Measurements from ENCODE around the gene NMNAT2. TPM values are rescaled to one million over a fixed set of nuclear protein-coding genes. Genes with fewer than 3 reads are reported as not detected.

The NMNAT2 gene
- total and polyA plus RNA-seq, 2 of the 8 experiments (the other 6 are each of a cell fraction or from before 2014, with no cell fraction given): 6.5 to 20.9 TPM

GRCh38 chr1:183255073-183255472 lies 163.1 kb downstream of the NMNAT2 start:
- CTCF ChIA-PET (ENCODE audit: partially characterized antibody): interaction anchor here (1.1 to 1.9 kb wide), 2 partner anchors 20 to 27 kb away, joined by 4 to 9 read pairs; no protein-coding TSS in a partner anchor
- no peak overlapping the region for H3K18ac ChIP-seq (ENCODE audit: extremely low read depth, low read length)
- WGBS, 2 experiments (ENCODE audit: extremely low coverage in 1 of 2, insufficient coverage in 1 of 2, insufficient read length in 1 of 2, insufficient replicate concordance in 2 of 2, low coverage in 1 of 2, low lambda C conversion rate in 2 of 2, missing lambda C conversion rate in 1 of 2): 93% methylated on average over 1 of the region's 1 CpG; no CpG with 5 or more reads in 1 of the 2 experiments
- H3K79me2 ChIP-seq (ENCODE audit: control insufficient read depth in 1 of 2, insufficient read depth in 2 of 2, low read length in 2 of 2): no peaks in the 10 kb centered on the region
- no peak overlapping the region for H3K14ac ChIP-seq (ENCODE audit: insufficient read length)
- H2AFZ ChIP-seq (ENCODE audit: low read length): no peak overlapping the region
- H2BK12ac ChIP-seq (ENCODE audit: low read depth, low read length): no peak overlapping the region
- H2BK5ac ChIP-seq (ENCODE audit: low read depth, low read length): no peak overlapping the region
- no peaks in the 10 kb centered on the region; a peak in 1 of 8 replicates for H3K36me3 ChIP-seq (ENCODE audit: control insufficient read depth in 2 of 4, insufficient read depth in 4 of 4, low read length in 3 of 4)
- H4K8ac ChIP-seq (ENCODE audit: extremely low read depth, insufficient read depth, low read length): no peak overlapping the region
- peaks cover 0 to 5% (median 0%) of the 10 kb centered on the region in 4 experiments; a peak in 2 of 7 replicates for H3K4me1 ChIP-seq (replicated peaks in 1 of 4; ENCODE audit: control insufficient read depth in 3 of 4, insufficient read depth in 4 of 4, low read length in 3 of 4)
- H3K4me2 ChIP-seq (ENCODE audit: insufficient read depth in 1 of 2, low read depth in 2 of 2, low read length in 2 of 2): no peak overlapping the region
- H2BK120ac ChIP-seq (replicated peaks; ENCODE audit: low read depth, low read length): no peak overlapping the region
- TF ChIP-seq ZNF274 (IDR thresholded peaks at IDR 0.05; ENCODE audit: borderline replicate concordance, extremely low read depth, low read length) (no peak), POLR2AphosphoS5 (IDR thresholded peaks at IDR 0.05; ENCODE audit: low read depth, low read length) (no peak), YY1 (IDR thresholded peaks at IDR 0.05; ENCODE audit: low read depth, low read length) (no peak), JUND (IDR thresholded peaks at IDR 0.05; ENCODE audit: low read length) (no peak), CHD2 (IDR thresholded peaks at IDR 0.05; ENCODE audit: low read length) (no peak)
- no peak overlapping the region for H4K91ac ChIP-seq (replicated peaks; ENCODE audit: insufficient read length, low read length)
- no peak overlapping the region for H3K4ac ChIP-seq (replicated peaks; ENCODE audit: insufficient read length, low read depth, low read length)
- no peak overlapping the region for H3K9ac ChIP-seq (replicated peaks in 1 of 4; ENCODE audit: extremely low read depth in 1 of 4, low read depth in 3 of 4, low read length in 3 of 4)
- no peaks in the 10 kb centered on the region for H4K20me1 ChIP-seq (replicated peaks in 1 of 2; ENCODE audit: control insufficient read depth in 1 of 2, insufficient read depth in 2 of 2, low read length in 2 of 2)
- no peak overlapping the region for H2BK20ac ChIP-seq (ENCODE audit: low read length)
- H3K23ac ChIP-seq (ENCODE audit: insufficient read length): no peak overlapping the region
- 0 out of 2 replicates have a peak, but pooled peaks cover 2% of the 10 kb centered on the region for H3K23me2 ChIP-seq (ENCODE audit: low read depth, low read length)
- no peaks in the 10 kb centered on the region for H3K79me1 ChIP-seq (ENCODE audit: low read depth, low read length)
- no peak overlapping the region for H2BK15ac ChIP-seq (ENCODE audit: low read length)
- no peaks in the 10 kb centered on the region for H3K27me3 ChIP-seq (replicated peaks in 1 of 4; ENCODE audit: control insufficient read depth in 3 of 4, extremely low read depth in 1 of 4, insufficient read depth in 3 of 4, low read length in 3 of 4)
- DNase-seq (ENCODE audit: low read depth in 1 of 2, low spot score in 2 of 2) (no peak), FAIRE-seq (no peak)
- no peak overlapping the region for H3K56ac ChIP-seq (replicated peaks; ENCODE audit: insufficient read length, low read depth, low read length)
- H4K5ac ChIP-seq (ENCODE audit: insufficient read length, low read depth, low read length): no peak overlapping the region
- H3K9me3 ChIP-seq (ENCODE audit: insufficient read depth in 2 of 2, low read depth in 1 of 2, low read length in 1 of 2): no peaks in the 10 kb centered on the region
- no peak overlapping the region for H3K4me3 ChIP-seq (ENCODE audit: extremely low read depth in 1 of 4, insufficient read depth in 2 of 4, low read depth in 3 of 4, low read length in 4 of 4)
- H2AK5ac ChIP-seq (ENCODE audit: low read depth, low read length): no peak overlapping the region
- H3K27ac ChIP-seq (ENCODE audit: low read depth, low read length): no peak overlapping the region
- POLR2A ChIA-PET (ENCODE audit: partially characterized antibody): no interaction called here
